ENCODE data around the gene PRKAA1. TPM values are rescaled to one million over a fixed set of nuclear protein-coding genes. Genes with fewer than 3 reads are reported as not detected.

Gene PRKAA1
- total and polyA plus RNA-seq, 2 of the 4 experiments (the other 2 are of a cell fraction), result 47.7 to 94.1 TPM

DNA sequence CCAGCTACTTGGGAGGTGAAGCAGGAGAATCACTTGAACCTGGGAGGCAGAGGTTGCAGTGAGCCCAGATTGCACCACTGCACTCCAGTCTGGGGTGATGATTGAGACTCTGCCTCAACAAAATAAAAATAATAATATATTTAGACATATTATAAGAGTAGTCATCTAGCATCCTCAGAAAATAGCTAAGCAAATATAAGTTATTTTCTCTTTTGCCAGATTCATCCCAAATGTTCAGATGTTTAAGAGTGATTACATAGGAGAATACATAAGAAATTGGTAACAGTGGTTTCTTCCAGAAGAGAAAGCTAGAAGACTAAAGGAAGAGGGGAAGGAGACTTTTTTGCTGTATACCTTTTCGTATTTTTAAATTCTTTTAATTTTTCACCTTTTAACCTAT is 20.0 kb downstream of the PRKAA1 start:
- no peak for DNase-seq
- H2AK5ac ChIP-seq (ENCODE audit: low read depth, low read length), result no peak overlapping the region
- no peak overlapping the region for H4K5ac ChIP-seq (ENCODE audit: low read depth, low read length)
- no peak overlapping the region for H4K91ac ChIP-seq (ENCODE audit: insufficient read depth, low read depth, low read length)
- no peak overlapping the region for H2AFZ ChIP-seq (replicated peaks; ENCODE audit: low read length, poor library complexity)
- no peak overlapping the region for H3K4me3 ChIP-seq (ENCODE audit: insufficient read depth, low read depth, low read length)
- H2BK5ac ChIP-seq (ENCODE audit: low read depth, low read length, poor library complexity, severe bottlenecking), result no peak overlapping the region
- TF ChIP-seq SMC3 (IDR thresholded peaks at IDR 0.05; ENCODE audit: low read depth, low read length) (no peak), RFX5 (IDR thresholded peaks at IDR 0.05; ENCODE audit: low read depth, low read length) (no peak), NFE2L2 (IDR thresholded peaks at IDR 0.05; ENCODE audit: low read depth, low read length) (no peak), CEBPB (IDR thresholded peaks at IDR 0.05; ENCODE audit: low read depth, low read length) (no peak), POLR2A (IDR thresholded peaks at IDR 0.05; ENCODE audit: low read depth, low read length) (no peak), RCOR1 (IDR thresholded peaks at IDR 0.05; ENCODE audit: insufficient replicate concordance, low read length) (no peak), RAD21 (IDR thresholded peaks at IDR 0.05; ENCODE audit: low read length) (no peak), CHD1 (IDR thresholded peaks at IDR 0.05; ENCODE audit: low read depth, low read length) (no peak), MXI1 (IDR thresholded peaks at IDR 0.05; ENCODE audit: borderline replicate concordance, low read depth, low read length) (no peak), BHLHE40 (IDR thresholded peaks at IDR 0.05; ENCODE audit: low read depth, low read length) (no peak), FOS (IDR thresholded peaks at IDR 0.05; ENCODE audit: low read depth, low read length) (no peak), MAZ (IDR thresholded peaks at IDR 0.05; ENCODE audit: borderline replicate concordance, low read depth, low read length) (no peak), MAFK (IDR thresholded peaks at IDR 0.05; ENCODE audit: low read depth, low read length) (no peak)
- TF ChIP-seq, protein P1, sequence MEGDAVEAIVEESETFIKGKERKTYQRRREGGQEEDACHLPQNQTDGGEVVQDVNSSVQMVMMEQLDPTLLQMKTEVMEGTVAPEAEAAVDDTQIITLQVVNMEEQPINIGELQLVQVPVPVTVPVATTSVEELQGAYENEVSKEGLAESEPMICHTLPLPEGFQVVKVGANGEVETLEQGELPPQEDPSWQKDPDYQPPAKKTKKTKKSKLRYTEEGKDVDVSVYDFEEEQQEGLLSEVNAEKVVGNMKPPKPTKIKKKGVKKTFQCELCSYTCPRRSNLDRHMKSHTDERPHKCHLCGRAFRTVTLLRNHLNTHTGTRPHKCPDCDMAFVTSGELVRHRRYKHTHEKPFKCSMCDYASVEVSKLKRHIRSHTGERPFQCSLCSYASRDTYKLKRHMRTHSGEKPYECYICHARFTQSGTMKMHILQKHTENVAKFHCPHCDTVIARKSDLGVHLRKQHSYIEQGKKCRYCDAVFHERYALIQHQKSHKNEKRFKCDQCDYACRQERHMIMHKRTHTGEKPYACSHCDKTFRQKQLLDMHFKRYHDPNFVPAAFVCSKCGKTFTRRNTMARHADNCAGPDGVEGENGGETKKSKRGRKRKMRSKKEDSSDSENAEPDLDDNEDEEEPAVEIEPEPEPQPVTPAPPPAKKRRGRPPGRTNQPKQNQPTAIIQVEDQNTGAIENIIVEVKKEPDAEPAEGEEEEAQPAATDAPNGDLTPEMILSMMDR (conservative IDR thresholded peaks at IDR 0.05; ENCODE audit: low read depth, low read length), result no peak
- TF ChIP-seq, protein P2, sequence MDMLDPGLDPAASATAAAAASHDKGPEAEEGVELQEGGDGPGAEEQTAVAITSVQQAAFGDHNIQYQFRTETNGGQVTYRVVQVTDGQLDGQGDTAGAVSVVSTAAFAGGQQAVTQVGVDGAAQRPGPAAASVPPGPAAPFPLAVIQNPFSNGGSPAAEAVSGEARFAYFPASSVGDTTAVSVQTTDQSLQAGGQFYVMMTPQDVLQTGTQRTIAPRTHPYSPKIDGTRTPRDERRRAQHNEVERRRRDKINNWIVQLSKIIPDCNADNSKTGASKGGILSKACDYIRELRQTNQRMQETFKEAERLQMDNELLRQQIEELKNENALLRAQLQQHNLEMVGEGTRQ (IDR thresholded peaks at IDR 0.05; ENCODE audit: low read depth, low read length), result no peak
- TF ChIP-seq, protein P3, sequence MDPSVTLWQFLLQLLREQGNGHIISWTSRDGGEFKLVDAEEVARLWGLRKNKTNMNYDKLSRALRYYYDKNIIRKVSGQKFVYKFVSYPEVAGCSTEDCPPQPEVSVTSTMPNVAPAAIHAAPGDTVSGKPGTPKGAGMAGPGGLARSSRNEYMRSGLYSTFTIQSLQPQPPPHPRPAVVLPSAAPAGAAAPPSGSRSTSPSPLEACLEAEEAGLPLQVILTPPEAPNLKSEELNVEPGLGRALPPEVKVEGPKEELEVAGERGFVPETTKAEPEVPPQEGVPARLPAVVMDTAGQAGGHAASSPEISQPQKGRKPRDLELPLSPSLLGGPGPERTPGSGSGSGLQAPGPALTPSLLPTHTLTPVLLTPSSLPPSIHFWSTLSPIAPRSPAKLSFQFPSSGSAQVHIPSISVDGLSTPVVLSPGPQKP (IDR thresholded peaks at IDR 0.05; ENCODE audit: borderline replicate concordance, low read depth, low read length), result no peak
- no peaks in the 10 kb centered on the region for H3K27me3 ChIP-seq (ENCODE audit: control insufficient read depth, insufficient read depth, low read length)
- no TSS peak for BruUV-seq (replicated peaks)
- H3K18ac ChIP-seq (ENCODE audit: low read depth, low read length), result no peak overlapping the region
- H3K4me1 ChIP-seq (ENCODE audit: control insufficient read depth, insufficient read depth, low read length), result peaks cover 7% of the 10 kb centered on the region
- POLR2A ChIA-PET (ENCODE audit: unreplicated experiment), result no interaction called here
- intact Hi-C loops (cut with micrococcal nuclease) (no loop called here), in situ Hi-C loops (cut with MboI; ENCODE audit: low sequenced_read_pairs) (no loop called here), dilution Hi-C loops (cut with HindIII; ENCODE audit: low sequenced_read_pairs, unreplicated experiment) (no loop called here)
- H3K79me1 ChIP-seq (ENCODE audit: low read depth in 1 of 2, low read length in 2 of 2), result peaks cover 28 to 46% of the 10 kb centered on the region in 2 experiments
- H3K14ac ChIP-seq (replicated peaks; ENCODE audit: low read depth, low read length), result no peak overlapping the region
- peaks cover 17% of the 10 kb centered on the region for H3K36me3 ChIP-seq (ENCODE audit: control insufficient read depth, insufficient read depth, low read length)
- no peaks in the 10 kb centered on the region for H3K9me3 ChIP-seq (ENCODE audit: control insufficient read depth, insufficient read depth, low read length)
- no peak overlapping the region for H2BK120ac ChIP-seq (ENCODE audit: low read depth, low read length)
- no peak for ATAC-seq (ENCODE audit: low read depth)
- no peak overlapping the region for H3K56ac ChIP-seq (ENCODE audit: extremely low read depth, insufficient read depth, low read length)
- no peak overlapping the region for H3K4me2 ChIP-seq (ENCODE audit: low read depth, low read length)
- no peak overlapping the region for H3K23ac ChIP-seq (ENCODE audit: low read depth, low read length)
- no peaks in the 10 kb centered on the region; the same call in 1 of the 2 replicates for H3K9me1 ChIP-seq (ENCODE audit: insufficient read depth, low read length)
- CTCF ChIA-PET, result no interaction called here
- H3K4ac ChIP-seq (ENCODE audit: low read depth, low read length), result no peak overlapping the region
- H3K27ac ChIP-seq (ENCODE audit: insufficient read depth, low read length), result no peak overlapping the region
- no peak overlapping the region for H2BK20ac ChIP-seq (ENCODE audit: low read depth, low read length)
- H2BK15ac ChIP-seq (ENCODE audit: low read depth, low read length), result no peak overlapping the region
- no CpG with 5 or more reads among the region's 1 CpG for WGBS, 2 experiments (ENCODE audit: extremely low coverage in 2 of 2, insufficient read length in 1 of 2)
- H4K8ac ChIP-seq (ENCODE audit: low read depth in 2 of 2, low read length in 2 of 2), result no peak overlapping the region
- H3K9ac ChIP-seq (ENCODE audit: low read depth, low read length), result no peak overlapping the region
- peaks cover 57% of the 10 kb centered on the region for H4K20me1 ChIP-seq (ENCODE audit: insufficient read depth, low read length)
- H2AK9ac ChIP-seq (replicated peaks; ENCODE audit: low read depth, low read length, poor library complexity), result no peak overlapping the region
